HepG2 (cell line): ENCODE measurements around the gene HTRA1.

Experiments used
- BHLHE40 ChIP-seq: IDR thresholded peaks from 2 replicates; pipeline ENCODE4 v1.6.1; 2011; ENCODE audit warnings: low read length, improper control_type of control experiment
- CEBPB ChIP-seq: IDR thresholded peaks from 2 replicates; pipeline ENCODE4 v1.6.1; 2011; ENCODE audit warnings: low read depth, low read length, improper control_type of control experiment, borderline replicate concordance
- EZH2 ChIP-seq: conservative IDR thresholded peaks from 2 replicates; pipeline ENCODE4 v1.6.1; 2012; ENCODE audit warnings: mild to moderate bottlenecking, low read depth, low read length, moderate library complexity
- FOXM1 ChIP-seq: sonication (generic); formaldehyde crosslinking; IDR thresholded peaks from 2 replicates; pipeline ENCODE4 v1.5.0; 2020; ENCODE audit warnings: missing genetic modification reagents
- NFRKB ChIP-seq: fragments of 450-650 bp; IDR thresholded peaks from 2 replicates; pipeline ENCODE4 v1.6.1; 2017
- SMARCE1 ChIP-seq: fragments of 450-650 bp; IDR thresholded peaks from 2 replicates; pipeline ENCODE4 v1.6.1; 2017; ENCODE audit warnings: borderline replicate concordance
- TAF1 ChIP-seq: sonication (generic); formaldehyde crosslinking; IDR thresholded peaks from 2 replicates; pipeline ENCODE4 v1.4.0; 2020; ENCODE audit warnings: missing genetic modification reagents
- ZBTB33 ChIP-seq: sonication (generic); formaldehyde crosslinking; IDR thresholded peaks from 2 replicates; pipeline ENCODE4 v1.4.0; 2020; ENCODE audit warnings: missing genetic modification reagents
- ZNF557 ChIP-seq: sonication (generic); formaldehyde crosslinking; IDR thresholded peaks from 2 replicates; pipeline ENCODE4 v1.4.0; 2020; ENCODE audit warnings: missing genetic modification reagents
- TF ChIP-seq, protein P1 (sequence below): sonication (generic); formaldehyde crosslinking; IDR thresholded peaks from 2 replicates; pipeline ENCODE4 v1.5.1; 2020; ENCODE audit warnings: mild to moderate bottlenecking, missing genetic modification reagents, borderline replicate concordance
- TF ChIP-seq, protein P2 (sequence below): sonication (generic); formaldehyde crosslinking; IDR thresholded peaks from 2 replicates; pipeline ENCODE4 v1.4.0; 2020; ENCODE audit warnings: missing genetic modification reagents

- TF ChIP-seq BHLHE40 (no peak), EZH2 (no peak), ZNF557 (CRISPR knock-in tag) (no peak), TAF1 (CRISPR knock-in tag) (no peak), NFRKB (no peak), SMARCE1 (no peak), ZBTB33 (CRISPR knock-in tag) (no peak), FOXM1 (no peak), CEBPB (no peak)
- TF ChIP-seq, protein P1, sequence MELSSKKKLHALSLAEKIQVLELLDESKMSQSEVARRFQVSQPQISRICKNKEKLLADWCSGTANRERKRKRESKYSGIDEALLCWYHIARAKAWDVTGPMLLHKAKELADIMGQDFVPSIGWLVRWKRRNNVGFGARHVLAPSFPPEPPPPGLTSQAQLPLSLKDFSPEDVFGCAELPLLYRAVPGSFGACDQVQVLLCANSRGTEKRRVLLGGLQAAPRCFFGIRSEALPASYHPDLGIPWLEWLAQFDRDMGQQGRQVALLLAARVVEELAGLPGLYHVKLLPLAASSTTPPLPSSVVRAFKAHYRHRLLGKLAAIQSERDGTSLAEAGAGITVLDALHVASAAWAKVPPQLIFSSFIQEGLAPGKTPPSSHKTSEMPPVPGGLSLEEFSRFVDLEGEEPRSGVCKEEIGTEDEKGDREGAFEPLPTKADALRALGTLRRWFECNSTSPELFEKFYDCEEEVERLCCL: no peak
- TF ChIP-seq, protein P2, sequence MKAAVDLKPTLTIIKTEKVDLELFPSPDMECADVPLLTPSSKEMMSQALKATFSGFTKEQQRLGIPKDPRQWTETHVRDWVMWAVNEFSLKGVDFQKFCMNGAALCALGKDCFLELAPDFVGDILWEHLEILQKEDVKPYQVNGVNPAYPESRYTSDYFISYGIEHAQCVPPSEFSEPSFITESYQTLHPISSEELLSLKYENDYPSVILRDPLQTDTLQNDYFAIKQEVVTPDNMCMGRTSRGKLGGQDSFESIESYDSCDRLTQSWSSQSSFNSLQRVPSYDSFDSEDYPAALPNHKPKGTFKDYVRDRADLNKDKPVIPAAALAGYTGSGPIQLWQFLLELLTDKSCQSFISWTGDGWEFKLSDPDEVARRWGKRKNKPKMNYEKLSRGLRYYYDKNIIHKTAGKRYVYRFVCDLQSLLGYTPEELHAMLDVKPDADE (CRISPR knock-in tag): no peak
These were observed 461 bp upstream of the HTRA1 start for GRCh38 chr10:122460891-122461293.
